Lung (tissue), 12 donors: ENCODE data around the gene PPM1F. TPM values are rescaled to one million over a fixed set of nuclear protein-coding genes. Genes with fewer than 3 reads are reported as not detected.

ENCODE experiments used
- ATAC-seq: fragments of 200-7000 bp; cut with Tn5 transposase; one replicate; pipeline ENCODE4 v1.9.1; 2020; ENCODE audit warnings: moderate number of reproducible peaks; ENCODE audit not compliant: insufficient read depth, low FRiP score
- DNase-seq, 3 donors: peaks; one replicate each; pipeline ENCODE4 v3.0.0-alpha.2; 2013 to 2017
- H3K27ac ChIP-seq, 2 donors: one replicate each; pipeline ENCODE4 v1.5.1; 2013; ENCODE audit warnings: mild to moderate bottlenecking in 2 of 2, moderate library complexity in 2 of 2, control low read depth in 1 of 2, inconsistent platforms in 1 of 2, low read depth in 1 of 2, low read length in 1 of 2
- H3K27me3 ChIP-seq, 3 donors: one replicate each; pipeline ENCODE4 v1.5.1; 2013; ENCODE audit warnings: low read length in 2 of 3; ENCODE audit not compliant: control insufficient read depth in 3 of 3, insufficient read depth in 3 of 3
- H3K36me3 ChIP-seq, 4 donors: one replicate each; pipeline ENCODE4 v1.5.1; 2013; ENCODE audit warnings: low read length in 4 of 4, mild to moderate bottlenecking in 1 of 4, moderate library complexity in 1 of 4; ENCODE audit not compliant: control insufficient read depth in 4 of 4, insufficient read depth in 4 of 4
- H3K4me1 ChIP-seq, 5 donors: one replicate each; pipeline ENCODE4 v1.5.1; 2013; ENCODE audit warnings: low read length in 5 of 5, mild to moderate bottlenecking in 2 of 5, moderate library complexity in 1 of 5; ENCODE audit not compliant: control insufficient read depth in 5 of 5, insufficient read depth in 5 of 5
- H3K4me3 ChIP-seq: one replicate; pipeline ENCODE4 v1.5.1; 2013; ENCODE audit warnings: mild to moderate bottlenecking, control low read depth, moderate library complexity
- H3K9ac ChIP-seq, 2 donors: one replicate each; pipeline ENCODE4 v1.5.1; 2013; ENCODE audit warnings: low read length in 2 of 2, control low read depth in 1 of 2; ENCODE audit not compliant: insufficient read depth in 1 of 2
- H3K9me3 ChIP-seq, 4 donors: one replicate each; pipeline ENCODE4 v1.5.1; 2013; ENCODE audit warnings: low read length in 3 of 4, mild to moderate bottlenecking in 1 of 4, moderate library complexity in 1 of 4; ENCODE audit not compliant: control insufficient read depth in 4 of 4, insufficient read depth in 3 of 4
- CTCF ChIP-seq: IDR thresholded peaks from 2 replicates; pipeline ENCODE4 v1.5.1; 2012; ENCODE audit warnings: mild to moderate bottlenecking; ENCODE audit errors: control extremely low read depth, extremely low read depth
- WGBS, 2 donors: extraction: QIAGEN DNeasy Blood & Tissue Kit; methylation state at CpG; one replicate each; pipeline ENCODE4 v1.1.7; 2013; 5-methylcytosine and 5-hydroxymethylcytosine counted together
- polyA plus RNA-seq, 2 donors: library from polyadenylated mRNA; stranded (reverse); fragments of 200-250 nt; gene quantifications; one replicate each; pipeline ENCODE4 v1.2.1, GENCODE V29; 2013
- total RNA-seq, 2 donors: library from RNA; depleted of rRNA in 1 of 2; stranded (reverse); fragments of >200 nt in 1 of 2; gene quantifications; one replicate each; pipeline ENCODE4 v1.2.1, GENCODE V29; 2014 to 2021
- donor health status: control.
- donor health status: control.
- donor health status: Bipolar disorder and iron deficiency.
- donor health status: healthy.
- donor health status: DM: yes; HTN: yes; CAD: no.

PPM1F gene
- total and polyA plus RNA-seq, 4 donors, result 25.8 to 62.4 (median 32.6) TPM

DNA sequence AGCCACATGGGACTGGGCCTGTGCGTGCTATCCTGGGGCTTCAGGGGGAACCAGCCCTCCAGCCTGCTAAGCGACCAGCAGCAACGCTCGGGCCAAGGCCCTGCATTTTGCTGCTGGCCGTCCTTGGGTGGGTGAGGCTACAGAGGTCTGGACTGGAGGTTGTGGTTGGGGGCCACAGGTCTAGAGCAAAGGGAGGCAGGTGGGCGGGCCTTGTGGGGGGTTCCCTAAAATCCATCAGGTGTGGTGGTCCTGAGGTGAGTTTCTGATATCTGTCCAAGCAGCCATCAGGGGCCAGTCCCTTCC lies 34.7 kb downstream of the PPM1F start:
- Histone ChIP-seq H3K4me1 (peaks cover 0 to 9% (median 3%) of the 10 kb centered on the region in 5 donors), H3K27me3 (no peaks in the 10 kb centered on the region), H3K4me3 (no peak overlapping the region), H3K27ac (no peak overlapping the region), H3K9ac (no peak overlapping the region), H3K36me3 (peaks cover 0 to 25% (median 0%) of the 10 kb centered on the region in 4 donors), H3K9me3 (no peaks in the 10 kb centered on the region)
- no peak for ATAC-seq
- no peak for TF ChIP-seq CTCF
- DNase-seq, result no peak
- 91 to 92% methylated on average over 6 of the region's 6 CpGs for WGBS, 2 donors

- peak; percentile 45 to 60 (median 47) for DNase-seq
Measured at GRCh38 chr22:21917181-21917958, 35.3 kb downstream of the PPM1F start.

GRCh38 chr22:21916309-21916918 lies 36.2 kb downstream of the PPM1F start:
- ATAC-seq (no peak), DNase-seq (no peak)
- TF ChIP-seq CTCF, result no peak
- H3K9ac ChIP-seq, result no peak overlapping the region
- 86 to 92% methylated on average over 4 of the region's 4 CpGs for WGBS, 2 donors
- H3K9me3 ChIP-seq, result no peaks in the 10 kb centered on the region
- peaks cover 0 to 5% (median 3%) of the 10 kb centered on the region in 5 donors for H3K4me1 ChIP-seq
- H3K27me3 ChIP-seq, result no peaks in the 10 kb centered on the region
- H3K36me3 ChIP-seq, result peaks cover 0 to 14% (median 0%) of the 10 kb centered on the region in 4 donors
- no peak overlapping the region for H3K27ac ChIP-seq
- H3K4me3 ChIP-seq, result no peak overlapping the region

More at GRCh38 chr22:21917181-21917958, 35.3 kb downstream of the PPM1F start:
- no peak overlapping the region for H3K4me3 ChIP-seq
- WGBS, 2 donors, result 68 to 78% methylated on average over 17 of the region's 17 CpGs
- no peak overlapping the region for H3K9ac ChIP-seq
- no peaks in the 10 kb centered on the region for H3K27me3 ChIP-seq
- no peak for ATAC-seq
- H3K9me3 ChIP-seq, result no peaks in the 10 kb centered on the region
- H3K27ac ChIP-seq, result no peak overlapping the region
- H3K4me1 ChIP-seq, result peaks cover 0 to 9% (median 3%) of the 10 kb centered on the region in 5 donors
- TF ChIP-seq CTCF, result no peak
- H3K36me3 ChIP-seq, result peaks cover 0 to 20% (median 0%) of the 10 kb centered on the region in 4 donors
